Measurements from ENCODE around the gene GSTO2. TPM values are rescaled to one million over a fixed set of nuclear protein-coding genes. Genes with fewer than 3 reads are reported as not detected.

Gene GSTO2
- total RNA-seq, 2 experiments from 2014 or later, result 1.8 to 2.7 TPM

GRCh38 chr10:104350127-104350635, 81.2 kb downstream of the GSTO2 start:
- peak; percentile 48 for DNase-seq
- TF ChIP-seq, protein P1, sequence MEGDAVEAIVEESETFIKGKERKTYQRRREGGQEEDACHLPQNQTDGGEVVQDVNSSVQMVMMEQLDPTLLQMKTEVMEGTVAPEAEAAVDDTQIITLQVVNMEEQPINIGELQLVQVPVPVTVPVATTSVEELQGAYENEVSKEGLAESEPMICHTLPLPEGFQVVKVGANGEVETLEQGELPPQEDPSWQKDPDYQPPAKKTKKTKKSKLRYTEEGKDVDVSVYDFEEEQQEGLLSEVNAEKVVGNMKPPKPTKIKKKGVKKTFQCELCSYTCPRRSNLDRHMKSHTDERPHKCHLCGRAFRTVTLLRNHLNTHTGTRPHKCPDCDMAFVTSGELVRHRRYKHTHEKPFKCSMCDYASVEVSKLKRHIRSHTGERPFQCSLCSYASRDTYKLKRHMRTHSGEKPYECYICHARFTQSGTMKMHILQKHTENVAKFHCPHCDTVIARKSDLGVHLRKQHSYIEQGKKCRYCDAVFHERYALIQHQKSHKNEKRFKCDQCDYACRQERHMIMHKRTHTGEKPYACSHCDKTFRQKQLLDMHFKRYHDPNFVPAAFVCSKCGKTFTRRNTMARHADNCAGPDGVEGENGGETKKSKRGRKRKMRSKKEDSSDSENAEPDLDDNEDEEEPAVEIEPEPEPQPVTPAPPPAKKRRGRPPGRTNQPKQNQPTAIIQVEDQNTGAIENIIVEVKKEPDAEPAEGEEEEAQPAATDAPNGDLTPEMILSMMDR (IDR thresholded peaks at IDR 0.05), result peak; percentile 65
- POLR2A ChIA-PET, result interaction anchor here (1.0 to 3.8 kb wide), 9 partner anchors 9 to 71 kb away, joined by 3 to 14 read pairs (median 5); partner anchors contain the start of gene ITPRIP

DNA sequence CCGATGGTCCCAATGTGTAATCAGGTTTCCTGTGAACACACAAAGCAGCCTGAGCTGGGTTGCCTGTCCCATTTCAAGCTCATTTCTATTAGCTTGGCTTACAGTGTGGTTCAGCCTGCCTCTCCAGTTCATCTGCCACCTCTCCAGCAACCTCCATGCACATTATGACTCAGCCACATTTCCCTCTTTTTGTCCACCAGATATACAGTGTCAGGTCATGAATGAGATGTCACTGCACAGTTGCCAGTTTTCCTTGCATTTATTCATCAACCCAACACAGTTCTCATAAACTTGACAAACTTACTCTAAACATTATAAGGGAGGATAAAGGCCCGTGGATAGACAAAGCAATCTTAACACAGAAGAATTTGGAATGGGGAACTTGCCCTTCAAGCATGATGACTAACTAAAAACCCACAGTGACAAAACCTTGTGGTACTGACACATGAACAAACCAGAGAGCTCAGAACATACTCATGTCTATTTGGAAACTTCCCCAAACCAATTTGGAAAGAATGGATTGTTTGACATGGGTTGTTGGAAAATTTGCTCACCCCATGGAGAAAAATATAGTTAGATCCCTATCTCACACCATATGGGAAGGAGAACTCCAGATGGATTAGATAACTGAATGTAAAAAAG, 82.2 kb downstream of the GSTO2 start:
- Mint-ChIP-seq H3K4me3 (peak overlapping the region; percentile 34), H3K4me1 (ENCODE audit: low read depth) (peaks cover 14% of the 10 kb centered on the region), H3K27me3 (peaks cover 2% of the 10 kb centered on the region), H3K27ac (no peak overlapping the region), H3K9me3 (no peaks in the 10 kb centered on the region), H3K36me3 (ENCODE audit: low read depth) (no peaks in the 10 kb centered on the region)
- ATAC-seq, result peak; percentile 40
- CTCF ChIA-PET, result interaction anchor here (0.6 to 10.5 kb wide), 22 partner anchors 10 to 271 kb away, joined by 3 to 234 read pairs (median 12); partner anchors contain the start of genes CFAP43, GSTO2 and ITPRIP
- intact Hi-C loops (cut with micrococcal nuclease), result no loop called here
- POLR2A ChIA-PET, result interaction anchor here (0.7 to 3.8 kb wide), 13 partner anchors 10 to 83 kb away, joined by 3 to 14 read pairs (median 5); partner anchors contain the start of genes GSTO2 and ITPRIP
- TF ChIP-seq, protein P1 (IDR thresholded peaks at IDR 0.05), result no peak
- DNase-seq, result peak; percentile 27

More at GRCh38 chr10:104350127-104350635, 81.2 kb downstream of the GSTO2 start:
- H3K4me3 Mint-ChIP-seq, result no peak overlapping the region
- no peaks in the 10 kb centered on the region for H3K36me3 Mint-ChIP-seq (ENCODE audit: low read depth)
- intact Hi-C loops (cut with micrococcal nuclease), result loop anchor here (1.0 kb wide), 1 partner anchor 45 kb away; no protein-coding TSS in a partner anchor
- peak; percentile 58 for ATAC-seq
- CTCF ChIA-PET, result interaction anchor here (1.0 to 10.5 kb wide), 21 partner anchors 9 to 272 kb away, joined by 3 to 234 read pairs (median 13); partner anchors contain the start of genes GSTO2 and ITPRIP
- H3K27me3 Mint-ChIP-seq, result peaks cover 2% of the 10 kb centered on the region
- H3K9me3 Mint-ChIP-seq, result peaks cover 3% of the 10 kb centered on the region
- peaks cover 22% of the 10 kb centered on the region for H3K4me1 Mint-ChIP-seq (ENCODE audit: low read depth)
- H3K27ac Mint-ChIP-seq, result no peak overlapping the region

DNA sequence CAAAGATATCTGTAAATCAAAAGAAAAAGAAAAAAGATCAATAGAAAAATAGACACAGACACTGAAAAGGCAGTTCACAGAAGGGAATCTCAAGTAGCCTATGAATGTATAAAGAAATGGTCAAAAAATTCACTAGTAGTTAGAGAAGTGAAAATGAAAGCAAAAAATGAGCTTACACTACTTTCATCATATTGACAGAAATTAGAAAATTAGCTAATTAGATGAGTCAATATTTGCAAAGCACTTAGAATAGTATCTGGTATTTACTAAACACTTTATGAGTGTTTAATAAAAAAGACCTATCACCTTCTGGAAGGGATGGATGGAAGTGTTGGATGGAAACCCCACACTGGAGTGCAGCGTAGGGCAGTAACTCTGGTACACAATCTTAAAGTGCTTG, 82.9 kb downstream of the GSTO2 start:
- Mint-ChIP-seq H3K9me3 (no peaks in the 10 kb centered on the region), H3K4me1 (ENCODE audit: low read depth) (peaks cover 11% of the 10 kb centered on the region), H3K4me3 (peak overlapping the region; percentile 16), H3K27ac (peak overlapping the region; percentile 59), H3K27me3 (peaks cover 2% of the 10 kb centered on the region), H3K36me3 (ENCODE audit: low read depth) (no peaks in the 10 kb centered on the region)
- intact Hi-C loops (cut with micrococcal nuclease), result loop anchor here (1.0 kb wide), 1 partner anchor 61 kb away; no protein-coding TSS in a partner anchor
- ChIA-PET POLR2A (interaction anchor here (0.7 to 3.8 kb wide), 8 partner anchors 11 to 84 kb away, joined by 3 to 14 read pairs (median 5); partner anchors contain the start of genes GSTO2 and ITPRIP), CTCF (interaction anchor here (0.6 to 10.5 kb wide), 20 partner anchors 9 to 271 kb away, joined by 3 to 234 read pairs (median 15); partner anchors contain the start of genes CFAP43, GSTO2 and ITPRIP)
- TF ChIP-seq, protein P1 (IDR thresholded peaks at IDR 0.05), result no peak
- DNase-seq (no peak), ATAC-seq (peak; percentile 10)

GRCh38 chr10:104353325-104354048, 84.5 kb downstream of the GSTO2 start, which contains the start of gene CFAP58:
Gene CFAP58, plus strand, starts transcription at chr10:104353833. Its CDS starts 65 bp downstream, at chr10:104353898.
- POLR2A ChIA-PET, result interaction anchor here (0.7 to 3.8 kb wide), 3 partner anchors 15 to 85 kb away, joined by 3 to 14 read pairs (median 3); partner anchors contain the start of gene ITPRIP
- ATAC-seq (peak; percentile 82), DNase-seq (peak; percentile 92)
- Mint-ChIP-seq H3K4me1 (ENCODE audit: low read depth) (peaks cover 11% of the 10 kb centered on the region), H3K27ac (peak within 1 kb of the TSS; percentile 47), H3K4me3 (peak within 1 kb of the TSS; percentile 16), H3K9me3 (no peaks in the 10 kb centered on the region), H3K36me3 (ENCODE audit: low read depth) (no peaks in the 10 kb centered on the region), H3K27me3 (peaks cover 2% of the 10 kb centered on the region)
- intact Hi-C loops (cut with micrococcal nuclease), result no loop called here
- TF ChIP-seq, protein P1 (IDR thresholded peaks at IDR 0.05), result peak; percentile 78
- CTCF ChIA-PET, result interaction anchor here (0.7 to 10.5 kb wide), 24 partner anchors 11 to 727 kb away, joined by 3 to 191 read pairs (median 4); partner anchors contain the start of genes GSTO1 and GSTO2

Small RNA genes within 50 kb of the gene (microRNA-seq; reads per million reads assigned to microRNA genes)
- gene MIR4482 (ENCODE audit: borderline microRNAs expressed, borderline replicate concordance), result not detected

Other genes with a start within 250 kb of the GSTO2 start
- not detected for gene COL17A1, start 183.3 kb upstream of the GSTO2 start, total RNA-seq
- 10 to 100 TPM; 16.8 to 17.9 TPM for gene SFR1, start 147.0 kb upstream of the GSTO2 start, total RNA-seq
- under 1 TPM in 1 of 2 experiments, not detected in 1; 0.16 TPM for gene CFAP43, start 36.8 kb upstream of the GSTO2 start, total RNA-seq
- gene GSTO1, start 14.3 kb upstream of the GSTO2 start, total RNA-seq, result 100 to 1,000 TPM; 179 to 189 TPM
- 10 to 100 TPM; 18.3 to 18.9 TPM for gene ITPRIP, start 69.3 kb downstream of the GSTO2 start, total RNA-seq
- under 1 TPM; 0.27 to 0.38 TPM for gene CFAP58, start 84.6 kb downstream of the GSTO2 start, total RNA-seq

All from activated CD8-positive, alpha-beta T cell treated with anti-CD3 and anti-CD28 coated beads for 36 hours (primary cell).